ENCODE measurements around the gene ST6GALNAC4. TPM values are rescaled to one million over a fixed set of nuclear protein-coding genes. Genes with fewer than 3 reads are reported as not detected.

The ST6GALNAC4 gene
- total RNA-seq, 1 donor = 22.7 TPM

- peaks cover 37% of the 10 kb centered on the region for H3K4me1 ChIP-seq (ENCODE audit: insufficient read depth, low read length)
- H3K9me3 ChIP-seq (ENCODE audit: low read depth, low read length) = no peaks in the 10 kb centered on the region
- H3K4me3 ChIP-seq (ENCODE audit: low read length) = no peak overlapping the region
- H3K27me3 ChIP-seq (ENCODE audit: insufficient read depth, low read length) = no peaks in the 10 kb centered on the region
Observed at GRCh38 chr9:127953768-127954505, 37.1 kb upstream of the ST6GALNAC4 start.

- Histone ChIP-seq H3K27me3 (ENCODE audit: insufficient read depth, low read length) (no peaks in the 10 kb centered on the region), H3K4me3 (ENCODE audit: low read length) (no peak overlapping the region), H3K4me1 (ENCODE audit: insufficient read depth, low read length) (peaks cover 37% of the 10 kb centered on the region), H3K9me3 (ENCODE audit: low read depth, low read length) (no peaks in the 10 kb centered on the region)
Observed at GRCh38 chr9:127953154-127953553, 36.3 kb upstream of the ST6GALNAC4 start.

GRCh38 chr9:127950513-127951289, 33.9 kb upstream of the ST6GALNAC4 start:
- Histone ChIP-seq H3K27me3 (ENCODE audit: insufficient read depth, low read length) (no peaks in the 10 kb centered on the region), H3K4me3 (ENCODE audit: low read length) (no peak overlapping the region), H3K4me1 (ENCODE audit: insufficient read depth, low read length) (peaks cover 25% of the 10 kb centered on the region), H3K9me3 (ENCODE audit: low read depth, low read length) (no peaks in the 10 kb centered on the region)

- Histone ChIP-seq H3K4me1 (ENCODE audit: insufficient read depth, low read length) (peaks cover 18% of the 10 kb centered on the region), H3K27me3 (ENCODE audit: insufficient read depth, low read length) (no peaks in the 10 kb centered on the region), H3K9me3 (ENCODE audit: low read depth, low read length) (no peaks in the 10 kb centered on the region), H3K4me3 (ENCODE audit: low read length) (no peak overlapping the region)
Observed at GRCh38 chr9:127949827-127950512, 33.1 kb upstream of the ST6GALNAC4 start.

- H3K4me1 ChIP-seq (ENCODE audit: insufficient read depth, low read length) = peaks cover 19% of the 10 kb centered on the region
- no peaks in the 10 kb centered on the region for H3K9me3 ChIP-seq (ENCODE audit: low read depth, low read length)
Observed at GRCh38 chr9:127947841-127948710, 31.2 kb upstream of the ST6GALNAC4 start.

GRCh38 chr9:127946728-127947127, 29.9 kb upstream of the ST6GALNAC4 start:
- Histone ChIP-seq H3K4me3 (ENCODE audit: low read length) (no peak overlapping the region), H3K9me3 (ENCODE audit: low read depth, low read length) (no peaks in the 10 kb centered on the region), H3K4me1 (ENCODE audit: insufficient read depth, low read length) (peaks cover 21% of the 10 kb centered on the region), H3K27me3 (ENCODE audit: insufficient read depth, low read length) (no peaks in the 10 kb centered on the region)

More at GRCh38 chr9:127947841-127948710, 31.2 kb upstream of the ST6GALNAC4 start:
- Histone ChIP-seq H3K27me3 (ENCODE audit: insufficient read depth, low read length) (no peaks in the 10 kb centered on the region), H3K4me3 (ENCODE audit: low read length) (no peak overlapping the region)

GRCh38 chr9:127945942-127946341, 29.1 kb upstream of the ST6GALNAC4 start:
- Histone ChIP-seq H3K27me3 (ENCODE audit: insufficient read depth, low read length) (no peaks in the 10 kb centered on the region), H3K4me1 (ENCODE audit: insufficient read depth, low read length) (peaks cover 21% of the 10 kb centered on the region)

GRCh38 chr9:127945338-127945737, 28.5 kb upstream of the ST6GALNAC4 start:
- Histone ChIP-seq H3K4me3 (ENCODE audit: low read length) (no peak overlapping the region), H3K4me1 (ENCODE audit: insufficient read depth, low read length) (peaks cover 21% of the 10 kb centered on the region), H3K27me3 (ENCODE audit: insufficient read depth, low read length) (no peaks in the 10 kb centered on the region), H3K9me3 (ENCODE audit: low read depth, low read length) (no peaks in the 10 kb centered on the region)

More at GRCh38 chr9:127945942-127946341, 29.1 kb upstream of the ST6GALNAC4 start:
- Histone ChIP-seq H3K9me3 (ENCODE audit: low read depth, low read length) (no peaks in the 10 kb centered on the region), H3K4me3 (ENCODE audit: low read length) (no peak overlapping the region)

- Histone ChIP-seq H3K9me3 (ENCODE audit: low read depth, low read length) (no peaks in the 10 kb centered on the region), H3K4me1 (ENCODE audit: insufficient read depth, low read length) (peaks cover 18% of the 10 kb centered on the region), H3K27me3 (ENCODE audit: insufficient read depth, low read length) (no peaks in the 10 kb centered on the region), H3K4me3 (ENCODE audit: low read length) (no peak overlapping the region)
Observed at GRCh38 chr9:127944586-127945218, 27.9 kb upstream of the ST6GALNAC4 start.

DNA sequence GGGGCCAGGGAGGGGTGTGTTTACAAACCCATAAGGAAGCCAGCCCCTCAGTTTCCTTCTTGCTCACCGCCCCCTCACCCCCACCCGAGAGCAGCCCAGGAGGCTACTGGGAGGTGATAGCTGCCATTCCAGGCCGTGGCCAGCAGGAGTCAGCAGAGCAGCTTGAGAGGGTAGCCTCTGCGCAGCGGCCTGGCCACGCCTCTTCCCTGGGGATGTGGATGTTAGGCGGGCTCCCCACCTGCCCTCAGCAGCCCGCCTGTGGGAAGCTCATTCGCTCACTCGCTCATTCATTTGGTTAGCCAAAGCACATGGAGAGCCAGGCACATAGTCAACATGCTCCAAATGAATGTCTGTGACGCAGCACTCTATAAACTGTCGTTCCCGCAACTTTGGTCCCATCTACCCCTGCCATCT, 26.9 kb upstream of the ST6GALNAC4 start:
- Histone ChIP-seq H3K4me3 (ENCODE audit: low read length) (no peak overlapping the region), H3K9me3 (ENCODE audit: low read depth, low read length) (no peaks in the 10 kb centered on the region), H3K27me3 (ENCODE audit: insufficient read depth, low read length) (no peaks in the 10 kb centered on the region), H3K4me1 (ENCODE audit: insufficient read depth, low read length) (peaks cover 13% of the 10 kb centered on the region)

DNA sequence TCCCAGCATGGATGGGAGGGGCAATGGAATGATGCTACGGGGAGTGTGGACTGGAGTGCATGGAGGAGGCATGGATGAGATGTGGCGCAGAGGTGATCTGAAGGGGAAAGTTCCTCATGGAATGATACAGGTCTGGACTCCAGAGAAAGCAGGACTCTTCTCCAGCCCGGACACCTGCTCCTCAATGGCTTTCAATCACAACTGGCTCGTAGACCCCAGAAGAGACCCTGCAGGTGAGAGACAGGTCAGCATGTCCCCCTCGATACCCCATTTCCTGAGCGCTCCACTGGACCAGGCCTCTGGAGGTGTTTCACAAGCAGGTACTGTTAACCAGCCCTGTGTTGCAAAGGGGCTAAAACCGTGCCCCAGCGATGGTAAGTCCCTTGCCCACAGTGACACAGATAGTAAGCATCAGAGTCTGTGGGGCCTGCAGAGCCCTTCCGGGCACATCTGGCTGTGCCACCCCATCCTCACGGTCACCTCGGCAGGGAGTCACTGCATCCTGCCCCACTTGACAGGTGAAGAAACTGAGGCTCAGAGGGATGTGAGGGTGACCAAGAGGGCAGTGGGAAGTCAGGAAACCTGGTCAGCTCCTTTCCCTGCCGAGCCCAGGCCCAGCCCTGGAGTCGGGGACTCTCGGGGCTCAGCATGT, 26.3 kb upstream of the ST6GALNAC4 start:
- H3K4me1 ChIP-seq (ENCODE audit: insufficient read depth, low read length) = peaks cover 15% of the 10 kb centered on the region
- H3K27me3 ChIP-seq (ENCODE audit: insufficient read depth, low read length) = no peaks in the 10 kb centered on the region
- no peak overlapping the region for H3K4me3 ChIP-seq (ENCODE audit: low read length)
- no peaks in the 10 kb centered on the region for H3K9me3 ChIP-seq (ENCODE audit: low read depth, low read length)

- Histone ChIP-seq H3K4me3 (ENCODE audit: low read length) (no peak overlapping the region), H3K27me3 (ENCODE audit: insufficient read depth, low read length) (no peaks in the 10 kb centered on the region), H3K4me1 (ENCODE audit: insufficient read depth, low read length) (peaks cover 19% of the 10 kb centered on the region), H3K9me3 (ENCODE audit: low read depth, low read length) (no peaks in the 10 kb centered on the region)
Observed at GRCh38 chr9:127942216-127943010, 25.6 kb upstream of the ST6GALNAC4 start.

- H3K4me1 ChIP-seq (ENCODE audit: insufficient read depth, low read length) = peaks cover 24% of the 10 kb centered on the region
- H3K9me3 ChIP-seq (ENCODE audit: low read depth, low read length) = no peaks in the 10 kb centered on the region
- no peaks in the 10 kb centered on the region for H3K27me3 ChIP-seq (ENCODE audit: insufficient read depth, low read length)
- H3K4me3 ChIP-seq (ENCODE audit: low read length) = no peak overlapping the region
Observed at GRCh38 chr9:127941961-127942215, 25.0 kb upstream of the ST6GALNAC4 start.
